Measurements from ENCODE around the gene CTSE.

DNA sequence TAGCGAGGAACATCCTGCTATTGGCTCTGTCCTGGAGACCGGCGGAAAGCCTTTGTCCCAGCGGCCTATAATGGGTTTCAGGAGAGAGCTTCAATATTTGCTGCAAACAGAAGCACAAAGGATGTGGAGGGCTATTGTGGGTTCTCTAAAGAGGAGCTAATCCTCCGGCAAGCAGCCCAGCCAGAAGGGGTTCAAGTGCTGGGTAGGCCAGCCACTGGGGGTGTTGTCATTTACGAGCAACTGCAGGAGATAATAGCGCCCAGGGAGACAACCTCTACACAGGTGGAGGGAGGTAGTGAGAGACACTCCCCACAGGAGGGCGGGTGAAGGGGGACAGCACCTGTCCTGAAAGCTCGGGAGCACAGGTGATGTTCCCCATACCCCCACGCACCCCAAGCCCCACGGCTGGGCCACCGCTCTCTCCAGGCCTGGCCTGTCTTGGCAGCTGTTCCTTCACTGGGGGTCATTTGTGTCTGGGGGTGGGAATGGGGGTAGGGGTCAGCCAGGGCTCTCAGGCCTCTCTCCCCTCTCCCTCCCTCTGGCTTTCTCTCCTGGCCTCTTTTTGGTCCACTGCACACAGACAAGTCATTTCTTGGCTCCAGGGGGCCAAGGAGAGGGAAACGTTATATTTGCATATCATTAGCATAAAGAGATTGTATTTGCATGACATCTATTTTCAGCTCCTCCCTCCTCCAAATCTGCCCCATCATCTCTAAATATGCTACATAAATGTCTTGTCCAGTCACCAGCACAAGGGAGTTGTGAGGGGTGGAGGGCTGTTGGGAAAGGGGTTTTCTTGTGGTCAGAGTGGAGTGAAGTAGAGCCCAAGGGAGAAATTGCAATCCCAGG, 58.4 kb downstream of the CTSE start:
- TF ChIP-seq ZNF274 (IDR thresholded peaks at IDR 0.05; ENCODE audit: low read depth, low read length): no peak
- TF ChIP-seq YY1 (IDR thresholded peaks at IDR 0.05; ENCODE audit: insufficient read depth, insufficient read length): no peak

Data from NT2/D1 (cell line).